IMR-90 (cell line): Measurements from ENCODE around the gene ZNF473. TPM values are rescaled to one million over a fixed set of nuclear protein-coding genes. Genes with fewer than 3 reads are reported as not detected.

Experiments used
- ATAC-seq: fragments of 200-7000 bp; cut with Tn5 transposase; 2 replicates; pipeline ENCODE4 v1.9.1; 2020; ENCODE audit warnings: low read depth, mild to moderate bottlenecking, moderate library complexity
- BruUV-seq: library from RNA; stranded (reverse); fragments of 400-500 nt; replicated peaks from 2 replicates; lab custom pipeline; 2021; lab: Mats Ljungman, UMichigan
- CTCF ChIA-PET: fragments of 300-600 bp; formaldehyde crosslinking; extraction: SDS; loops from one replicate; lab custom pipeline; 2021; ENCODE audit warnings: antibody characterized with exemption; lab: Yijun Ruan, JAX
- POLR2A ChIA-PET: fragments of 300-600 bp; sonication (Branson Sonifier 250); formaldehyde crosslinking; loops from one replicate; lab custom pipeline; 2022; ENCODE audit warnings: antibody characterized with exemption; ENCODE audit not compliant: unreplicated experiment; lab: Charles Lee
- DNase-seq: peaks from one replicate; pipeline ENCODE4 v3.0.0; 2013
- H2AFZ ChIP-seq: replicated peaks from 2 replicates; pipeline ENCODE3; 2013; ENCODE audit warnings: low read length, mild to moderate bottlenecking; ENCODE audit not compliant: poor library complexity
- H2AK5ac ChIP-seq: 2 replicates; pipeline ENCODE4 v1.6.1; 2013; ENCODE audit warnings: low read depth, low read length, inconsistent platforms
- H2AK9ac ChIP-seq: replicated peaks from 2 replicates; pipeline ENCODE3; 2013; ENCODE audit warnings: mild to moderate bottlenecking, low read depth, low read length, moderate library complexity; ENCODE audit not compliant: poor library complexity
- H2BK120ac ChIP-seq: 2 replicates; pipeline ENCODE4 v1.6.1; 2013; ENCODE audit warnings: low read depth, low read length, inconsistent platforms
- H2BK15ac ChIP-seq: 3 replicates; pipeline ENCODE4 v1.6.1; 2013; ENCODE audit warnings: low read depth, low read length, inconsistent platforms
- H2BK20ac ChIP-seq: 2 replicates; pipeline ENCODE4 v1.6.1; 2013; ENCODE audit warnings: low read depth, mild to moderate bottlenecking, inconsistent platforms, low read length, moderate library complexity
- H2BK5ac ChIP-seq: 2 replicates; pipeline ENCODE4 v1.6.1; 2013; ENCODE audit warnings: mild to moderate bottlenecking, low read depth, low read length, inconsistent platforms; ENCODE audit not compliant: poor library complexity, severe bottlenecking
- H3K14ac ChIP-seq: replicated peaks from 2 replicates; pipeline ENCODE4 v1.6.1; 2013; ENCODE audit warnings: low read depth, low read length, inconsistent platforms
- H3K18ac ChIP-seq: 2 replicates; pipeline ENCODE4 v1.6.1; 2013; ENCODE audit warnings: low read depth, low read length, control low read depth
- H3K23ac ChIP-seq: 2 replicates; pipeline ENCODE4 v1.6.1; 2013; ENCODE audit warnings: low read depth, low read length, inconsistent platforms
- H3K27ac ChIP-seq: 2 replicates; pipeline ENCODE4 v1.5.1; 2013; ENCODE audit warnings: mild to moderate bottlenecking, control low read depth, low read length; ENCODE audit not compliant: insufficient read depth
- H3K27me3 ChIP-seq: 2 replicates; pipeline ENCODE4 v1.6.1; 2013; ENCODE audit warnings: low read length; ENCODE audit not compliant: control insufficient read depth, insufficient read depth
- H3K36me3 ChIP-seq: 2 replicates; pipeline ENCODE4 v1.6.1; 2013; ENCODE audit warnings: low read length, mixed read lengths; ENCODE audit not compliant: control insufficient read depth, insufficient read depth
- H3K4ac ChIP-seq: 2 replicates; pipeline ENCODE4 v1.6.1; 2013; ENCODE audit warnings: low read depth, low read length, inconsistent platforms
- H3K4me1 ChIP-seq: 2 replicates; pipeline ENCODE4 v1.6.1; 2013; ENCODE audit warnings: low read length, mixed read lengths; ENCODE audit not compliant: control insufficient read depth, insufficient read depth
- H3K4me2 ChIP-seq: 2 replicates; pipeline ENCODE4 v1.6.1; 2013; ENCODE audit warnings: low read depth, mild to moderate bottlenecking, control low read depth, low read length, moderate library complexity
- H3K4me3 ChIP-seq: 2 replicates; pipeline ENCODE4 v1.5.1; 2013; ENCODE audit warnings: low read depth, mild to moderate bottlenecking, control low read depth, low read length, moderate library complexity; ENCODE audit not compliant: insufficient read depth
- H3K56ac ChIP-seq: 2 replicates; pipeline ENCODE4 v1.6.1; 2013; ENCODE audit warnings: low read length, inconsistent platforms; ENCODE audit not compliant: insufficient read depth; ENCODE audit errors: extremely low read depth
- H3K79me1 ChIP-seq, 2 experiments: 2 replicates each; pipeline ENCODE4 v1.6.1; 2013; ENCODE audit warnings: low read length in 2 of 2, inconsistent platforms in 1 of 2, low read depth in 1 of 2
- H3K9ac ChIP-seq: 2 replicates; pipeline ENCODE4 v1.6.1; 2013; ENCODE audit warnings: low read depth, low read length, control low read depth
- H3K9me1 ChIP-seq: 2 replicates; pipeline ENCODE4 v1.6.1; 2013; ENCODE audit warnings: low read length, inconsistent platforms; ENCODE audit not compliant: insufficient read depth
- H3K9me3 ChIP-seq: 2 replicates; pipeline ENCODE4 v1.6.1; 2013; ENCODE audit warnings: low read length; ENCODE audit not compliant: control insufficient read depth, insufficient read depth
- H4K20me1 ChIP-seq: 2 replicates; pipeline ENCODE4 v1.6.1; 2013; ENCODE audit warnings: low read length, inconsistent platforms; ENCODE audit not compliant: insufficient read depth
- H4K5ac ChIP-seq: 2 replicates; pipeline ENCODE4 v1.6.1; 2013; ENCODE audit warnings: mild to moderate bottlenecking, low read depth, low read length, control low read depth
- H4K8ac ChIP-seq, 2 experiments: 2 replicates each; pipeline ENCODE4 v1.6.1; 2013; ENCODE audit warnings: low read depth in 2 of 2, low read length in 2 of 2, control low read depth in 1 of 2, inconsistent platforms in 1 of 2
- H4K91ac ChIP-seq: 2 replicates; pipeline ENCODE4 v1.6.1; 2013; ENCODE audit warnings: low read depth, low read length, inconsistent platforms; ENCODE audit not compliant: insufficient read depth
- BHLHE40 ChIP-seq: fragments of 150-350 bp; IDR thresholded peaks from 2 replicates; pipeline ENCODE4 v1.6.1; 2016; ENCODE audit warnings: mild to moderate bottlenecking, low read depth, low read length
- CEBPB ChIP-seq: IDR thresholded peaks from 2 replicates; pipeline ENCODE4 v1.6.1; 2012; ENCODE audit warnings: low read depth, low read length, improper control_type of control experiment
- CHD1 ChIP-seq: IDR thresholded peaks from 2 replicates; pipeline ENCODE4 v1.6.1; 2012; ENCODE audit warnings: low read depth, low read length, improper control_type of control experiment
- FOS ChIP-seq: fragments of 150-350 bp; IDR thresholded peaks from 2 replicates; pipeline ENCODE4 v1.6.1; 2016; ENCODE audit warnings: low read depth, low read length
- MAFK ChIP-seq: IDR thresholded peaks from 2 replicates; pipeline ENCODE4 v1.6.1; 2012; ENCODE audit warnings: low read depth, low read length, improper control_type of control experiment
- MAZ ChIP-seq: IDR thresholded peaks from 2 replicates; pipeline ENCODE4 v1.6.1; 2012; ENCODE audit warnings: low read depth, mild to moderate bottlenecking, low read length, improper control_type of control experiment, moderate library complexity, borderline replicate concordance
- MXI1 ChIP-seq: IDR thresholded peaks from 2 replicates; pipeline ENCODE4 v1.6.1; 2012; ENCODE audit warnings: low read depth, mild to moderate bottlenecking, low read length, moderate library complexity, borderline replicate concordance
- NFE2L2 ChIP-seq: fragments of 150-350 bp; IDR thresholded peaks from 2 replicates; pipeline ENCODE4 v1.6.1; 2016; ENCODE audit warnings: low read depth, mild to moderate bottlenecking, low read length
- POLR2A ChIP-seq: IDR thresholded peaks from 2 replicates; pipeline ENCODE4 v1.6.1; 2012; ENCODE audit warnings: mild to moderate bottlenecking, low read depth, low read length
- RAD21 ChIP-seq: IDR thresholded peaks from 2 replicates; pipeline ENCODE4 v1.6.1; 2012; ENCODE audit warnings: low read length, improper control_type of control experiment
- RCOR1 ChIP-seq: IDR thresholded peaks from 2 replicates; pipeline ENCODE4 v1.6.1; 2012; ENCODE audit warnings: mild to moderate bottlenecking, low read length, improper control_type of control experiment; ENCODE audit not compliant: insufficient replicate concordance
- RFX5 ChIP-seq: IDR thresholded peaks from 2 replicates; pipeline ENCODE4 v1.8.0; 2012; ENCODE audit warnings: low read depth, mild to moderate bottlenecking, low read length, moderate library complexity
- SMC3 ChIP-seq: fragments of 150-350 bp; IDR thresholded peaks from 2 replicates; pipeline ENCODE4 v1.6.1; 2016; ENCODE audit warnings: low read depth, mild to moderate bottlenecking, antibody characterized with exemption, low read length, moderate library complexity
- WGBS, 2 experiments: methylation state at CpG; one replicate each; pipeline versions ENCODE4 v1.1.5 to v1.1.7; 2013; ENCODE audit warnings: missing lambda C conversion rate in 2 of 2; ENCODE audit not compliant: insufficient read length in 1 of 2; ENCODE audit errors: extremely low coverage in 2 of 2; 5-methylcytosine and 5-hydroxymethylcytosine counted together
- dilution Hi-C: fragments of 300-500 bp; cut with HindIII; formaldehyde crosslinking; loops from one replicate; pipeline ENCODE4 v1.14.3; 2018; ENCODE audit warnings: low sequenced_read_pairs; ENCODE audit not compliant: unreplicated experiment
- in situ Hi-C: fragments of 300-500 bp; cut with MboI; formaldehyde crosslinking; loops from 3 replicates; pipeline ENCODE4 v1.14.3; 2019; ENCODE audit warnings: low sequenced_read_pairs, inconsistent platforms, mixed read lengths
- intact Hi-C: fragments of 100-400 bp; cut with micrococcal nuclease; formaldehyde crosslinking; loops from 2 replicates; pipeline ENCODE4 v1.10.0; 2022
- polyA plus RNA-seq, 3 experiments: library from polyadenylated mRNA; depleted of rRNA; stranded (reverse); fragments of >200 nt; gene quantifications; 2 replicates each; pipeline ENCODE4 v1.2.3, GENCODE V29; 2012; ENCODE audit warnings: low replicate concordance in 1 of 3
- total RNA-seq: library from RNA; depleted of rRNA; stranded (reverse); fragments of >200 nt; gene quantifications from 2 replicates; pipeline ENCODE4 v1.2.3, GENCODE V29; 2012
- TF ChIP-seq, protein P1 (sequence below): conservative IDR thresholded peaks from 2 replicates; pipeline ENCODE4 v1.5.1; 2012; ENCODE audit warnings: mild to moderate bottlenecking, low read depth, low read length, improper control_type of control experiment
- TF ChIP-seq, protein P2 (sequence below): fragments of 150-350 bp; IDR thresholded peaks from 2 replicates; pipeline ENCODE4 v1.6.1; 2017; ENCODE audit warnings: mild to moderate bottlenecking, antibody characterized with exemption, low read length, low read depth
- TF ChIP-seq, protein P3 (sequence below): fragments of 150-350 bp; IDR thresholded peaks from 2 replicates; pipeline ENCODE4 v1.6.1; 2016; ENCODE audit warnings: low read depth, mild to moderate bottlenecking, low read length, moderate library complexity, borderline replicate concordance

ZNF473 gene
- total and polyA plus RNA-seq, 2 of the 4 experiments (the other 2 are of a cell fraction) = 4.5 to 13.3 TPM

GRCh38 chr19:50003254-50003788 lies 22.5 kb upstream of the ZNF473 start:
- H2BK5ac ChIP-seq = no peak overlapping the region
- intact Hi-C loops (no loop called here), dilution Hi-C loops (no loop called here), in situ Hi-C loops (no loop called here)
- no peak overlapping the region for H2AFZ ChIP-seq
- H4K5ac ChIP-seq = no peak overlapping the region
- peak overlapping the region; percentile 26; the same call in 1 of the 3 replicates for H2BK15ac ChIP-seq
- 0 out of 2 replicates have a peak overlapping the region, but pooled peaks have one; percentile 29 for H3K14ac ChIP-seq
- CTCF ChIA-PET = no interaction called here
- H3K79me1 ChIP-seq = peaks cover 12 to 55% of the 10 kb centered on the region in 2 experiments
- peaks cover 24% of the 10 kb centered on the region for H4K20me1 ChIP-seq
- H4K91ac ChIP-seq = no peak overlapping the region
- DNase-seq = no peak
- H3K4ac ChIP-seq = peak overlapping the region; percentile 6; the same call in 1 of the 2 replicates
- H3K36me3 ChIP-seq = peaks cover 70% of the 10 kb centered on the region
- ATAC-seq = no peak
- H3K56ac ChIP-seq = no peak overlapping the region
- H2AK9ac ChIP-seq = no peak overlapping the region
- H3K27me3 ChIP-seq = no peaks in the 10 kb centered on the region
- peak overlapping the region; percentile 8; the same call in 1 of the 2 replicates for H2AK5ac ChIP-seq
- peaks cover 22% of the 10 kb centered on the region for H3K9me1 ChIP-seq
- no peak overlapping the region; the same call in 1 of the 2 replicates for H2BK120ac ChIP-seq
- POLR2A ChIA-PET = no interaction called here
- H2BK20ac ChIP-seq = peak overlapping the region; percentile 8; the same call in 1 of the 2 replicates
- no peak overlapping the region for H4K8ac ChIP-seq
- peaks cover 10% of the 10 kb centered on the region for H3K4me1 ChIP-seq
- no peak overlapping the region for H3K23ac ChIP-seq
- WGBS, 2 experiments = 96% methylated on average over 9 of the region's 17 CpGs; no CpG with 5 or more reads in 1 of the 2 experiments
- no peak overlapping the region for H3K9ac ChIP-seq
- H3K18ac ChIP-seq = no peak overlapping the region
- TF ChIP-seq, protein P1, sequence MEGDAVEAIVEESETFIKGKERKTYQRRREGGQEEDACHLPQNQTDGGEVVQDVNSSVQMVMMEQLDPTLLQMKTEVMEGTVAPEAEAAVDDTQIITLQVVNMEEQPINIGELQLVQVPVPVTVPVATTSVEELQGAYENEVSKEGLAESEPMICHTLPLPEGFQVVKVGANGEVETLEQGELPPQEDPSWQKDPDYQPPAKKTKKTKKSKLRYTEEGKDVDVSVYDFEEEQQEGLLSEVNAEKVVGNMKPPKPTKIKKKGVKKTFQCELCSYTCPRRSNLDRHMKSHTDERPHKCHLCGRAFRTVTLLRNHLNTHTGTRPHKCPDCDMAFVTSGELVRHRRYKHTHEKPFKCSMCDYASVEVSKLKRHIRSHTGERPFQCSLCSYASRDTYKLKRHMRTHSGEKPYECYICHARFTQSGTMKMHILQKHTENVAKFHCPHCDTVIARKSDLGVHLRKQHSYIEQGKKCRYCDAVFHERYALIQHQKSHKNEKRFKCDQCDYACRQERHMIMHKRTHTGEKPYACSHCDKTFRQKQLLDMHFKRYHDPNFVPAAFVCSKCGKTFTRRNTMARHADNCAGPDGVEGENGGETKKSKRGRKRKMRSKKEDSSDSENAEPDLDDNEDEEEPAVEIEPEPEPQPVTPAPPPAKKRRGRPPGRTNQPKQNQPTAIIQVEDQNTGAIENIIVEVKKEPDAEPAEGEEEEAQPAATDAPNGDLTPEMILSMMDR = no peak
- TF ChIP-seq MAFK (no peak), MXI1 (no peak), MAZ (no peak), SMC3 (no peak), RAD21 (no peak), POLR2A (no peak), NFE2L2 (no peak), BHLHE40 (no peak), FOS (no peak), CEBPB (no peak), CHD1 (no peak), RCOR1 (no peak), RFX5 (no peak)
- TF ChIP-seq, protein P2, sequence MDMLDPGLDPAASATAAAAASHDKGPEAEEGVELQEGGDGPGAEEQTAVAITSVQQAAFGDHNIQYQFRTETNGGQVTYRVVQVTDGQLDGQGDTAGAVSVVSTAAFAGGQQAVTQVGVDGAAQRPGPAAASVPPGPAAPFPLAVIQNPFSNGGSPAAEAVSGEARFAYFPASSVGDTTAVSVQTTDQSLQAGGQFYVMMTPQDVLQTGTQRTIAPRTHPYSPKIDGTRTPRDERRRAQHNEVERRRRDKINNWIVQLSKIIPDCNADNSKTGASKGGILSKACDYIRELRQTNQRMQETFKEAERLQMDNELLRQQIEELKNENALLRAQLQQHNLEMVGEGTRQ = no peak
- TF ChIP-seq, protein P3, sequence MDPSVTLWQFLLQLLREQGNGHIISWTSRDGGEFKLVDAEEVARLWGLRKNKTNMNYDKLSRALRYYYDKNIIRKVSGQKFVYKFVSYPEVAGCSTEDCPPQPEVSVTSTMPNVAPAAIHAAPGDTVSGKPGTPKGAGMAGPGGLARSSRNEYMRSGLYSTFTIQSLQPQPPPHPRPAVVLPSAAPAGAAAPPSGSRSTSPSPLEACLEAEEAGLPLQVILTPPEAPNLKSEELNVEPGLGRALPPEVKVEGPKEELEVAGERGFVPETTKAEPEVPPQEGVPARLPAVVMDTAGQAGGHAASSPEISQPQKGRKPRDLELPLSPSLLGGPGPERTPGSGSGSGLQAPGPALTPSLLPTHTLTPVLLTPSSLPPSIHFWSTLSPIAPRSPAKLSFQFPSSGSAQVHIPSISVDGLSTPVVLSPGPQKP = no peak
- H3K4me2 ChIP-seq = no peak overlapping the region
- BruUV-seq = no TSS peak
- no peak overlapping the region for H3K4me3 ChIP-seq
- H3K27ac ChIP-seq = no peak overlapping the region
- no peaks in the 10 kb centered on the region for H3K9me3 ChIP-seq
